GM18526 (cell line): ENCODE data around the gene TRPM5.

Source experiments
- POLR2A ChIP-seq: IDR thresholded peaks from 3 replicates; pipeline ENCODE4 v1.6.1; 2011; ENCODE audit not compliant: insufficient read length; ENCODE audit errors: extremely low read depth

Gene TRPM5

DNA sequence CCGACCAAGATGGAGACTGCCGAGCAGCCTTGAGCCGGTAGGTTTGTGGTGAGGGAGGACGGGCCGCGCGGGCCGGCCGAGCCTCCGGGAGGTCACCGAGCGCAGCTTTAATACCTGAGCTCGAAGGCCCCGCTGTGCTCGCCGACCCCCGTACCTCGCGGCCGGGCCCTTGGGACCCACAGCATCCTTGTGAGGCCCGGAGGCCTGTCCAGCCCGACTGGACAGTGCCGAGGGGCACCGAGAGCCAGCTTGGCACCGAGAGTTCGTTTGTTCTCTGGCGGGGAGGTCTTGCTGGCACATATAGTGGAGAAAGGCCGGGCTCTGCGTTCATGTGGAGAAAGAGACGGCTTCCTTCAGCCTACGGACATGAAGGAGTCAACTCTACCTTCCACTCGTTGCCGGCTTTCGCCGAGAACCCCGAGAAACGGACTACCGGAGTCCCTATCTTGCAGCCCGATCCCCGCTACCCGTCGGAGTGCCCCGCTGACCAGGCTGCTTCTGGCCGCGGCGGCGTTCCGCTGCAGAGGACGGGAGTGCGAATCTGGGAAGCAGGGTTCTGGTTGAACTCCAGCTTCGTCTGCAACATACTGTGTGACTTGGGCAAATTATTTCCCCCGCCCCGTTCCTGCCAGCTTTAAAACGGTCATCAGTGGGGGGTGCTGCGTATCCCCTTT is 43.4 kb downstream of the TRPM5 start:
- peak; percentile 17 for TF ChIP-seq POLR2A

- TF ChIP-seq POLR2A, result peak; percentile 92
These were observed 44.1 kb downstream of the TRPM5 start, which contains the start of gene TSSC4 for GRCh38 chr11:2400069-2400761. TSS of gene TSSC4 (plus strand) at chr11:2400750. CDS start at chr11:2402634, 1,884 bp downstream.

DNA sequence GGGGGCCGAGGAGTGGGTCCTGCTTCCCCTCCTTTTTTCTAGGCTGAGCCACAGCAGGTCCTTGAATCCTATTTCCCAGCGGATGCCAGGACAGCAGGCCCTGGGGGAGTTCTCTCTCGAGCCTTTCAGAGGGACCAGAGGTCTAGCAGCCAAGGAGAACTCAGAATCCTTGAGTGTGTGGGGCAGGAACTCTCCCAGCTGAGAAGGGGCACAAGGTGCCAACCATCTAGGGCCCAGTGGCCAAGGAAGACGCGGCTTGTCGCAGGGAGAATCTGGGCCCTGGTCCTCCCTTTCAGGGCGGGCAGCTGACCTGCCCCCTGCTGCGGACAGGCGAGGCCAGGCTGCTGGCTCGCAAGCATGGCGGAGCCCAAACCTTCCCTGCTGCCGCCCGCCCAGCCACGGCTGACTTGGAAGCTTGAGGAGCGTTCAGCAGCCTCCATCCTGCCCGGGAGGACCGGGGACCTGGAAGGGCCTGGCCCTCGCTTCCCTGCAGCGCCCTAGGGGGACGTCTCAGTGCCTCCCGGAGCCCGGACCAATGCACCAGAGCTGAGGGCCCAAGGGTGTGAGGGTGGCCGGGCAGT is 44.7 kb downstream of the TRPM5 start:
- no peak for TF ChIP-seq POLR2A

DNA sequence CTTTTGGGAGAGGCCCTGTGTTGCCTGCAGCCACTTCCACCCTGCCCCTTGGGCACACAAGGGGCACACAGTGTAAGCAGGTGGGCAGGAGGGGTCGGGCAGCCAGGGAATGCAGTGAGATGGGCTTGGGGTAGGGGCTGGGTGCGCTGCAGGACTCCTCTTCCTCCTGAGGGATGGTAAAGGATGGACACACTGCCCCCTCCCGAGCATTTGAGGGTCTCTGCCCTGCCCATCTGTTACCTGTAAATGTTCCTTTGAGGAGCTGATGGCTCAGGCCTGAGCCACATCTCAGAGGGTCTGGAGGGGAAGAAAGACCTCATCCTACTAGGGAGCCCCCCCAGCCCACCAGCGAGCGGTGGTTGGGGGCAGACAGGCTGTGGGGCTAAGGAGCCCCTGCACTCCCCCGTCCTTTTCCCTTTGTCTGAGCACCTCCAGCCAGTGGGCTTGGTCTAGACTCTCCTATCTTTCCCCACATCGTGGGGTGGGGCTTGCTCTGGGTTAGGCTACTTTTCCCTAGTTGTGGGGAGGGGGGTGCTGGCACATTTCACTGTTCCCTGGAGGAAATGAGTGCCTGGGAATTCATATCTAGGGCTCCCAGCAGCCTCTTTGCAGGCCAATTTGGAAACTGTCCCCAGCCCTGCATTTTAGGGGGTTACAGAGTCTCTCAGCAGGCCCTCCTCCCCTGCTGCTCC is 45.5 kb downstream of the TRPM5 start:
- no peak for TF ChIP-seq POLR2A

- TF ChIP-seq POLR2A, result no peak
These were observed 47.3 kb downstream of the TRPM5 start for GRCh38 chr11:2397005-2397404.

- no peak for TF ChIP-seq POLR2A
These were observed 47.8 kb downstream of the TRPM5 start for GRCh38 chr11:2396471-2396870.

- no peak for TF ChIP-seq POLR2A
These were observed 48.5 kb downstream of the TRPM5 start for GRCh38 chr11:2395856-2396255.

DNA sequence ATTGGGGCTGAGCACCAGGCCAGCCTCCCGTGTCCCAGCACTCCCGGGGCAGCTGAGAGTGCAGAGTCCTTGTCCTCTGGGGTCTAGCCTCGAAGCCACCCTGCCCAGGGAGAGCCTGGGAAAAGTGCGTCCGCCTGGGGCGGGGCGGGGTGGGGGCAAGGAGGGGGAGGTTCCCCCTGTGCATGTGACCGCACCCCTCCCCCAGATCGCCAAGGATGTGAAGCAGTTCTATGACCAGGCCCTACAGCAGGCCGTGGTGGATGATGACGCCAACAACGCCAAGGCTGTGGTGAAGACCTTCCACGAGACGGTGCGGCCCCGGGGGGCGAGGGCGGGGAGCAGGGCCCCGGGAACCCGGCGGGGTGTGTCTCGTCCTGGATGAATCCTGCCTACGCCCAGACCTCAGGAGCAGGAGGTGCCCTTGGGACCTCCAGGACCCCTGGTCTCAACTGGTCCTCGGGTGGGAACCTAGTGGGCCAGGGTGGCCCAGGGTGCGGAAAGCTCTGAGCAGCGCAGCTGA is 49.0 kb downstream of the TRPM5 start:
- TF ChIP-seq POLR2A, result no peak

- TF ChIP-seq POLR2A, result no peak
These were observed 49.6 kb downstream of the TRPM5 start for GRCh38 chr11:2394818-2395105.
